Measurements from ENCODE around the gene CHKB. TPM values are rescaled to one million over a fixed set of nuclear protein-coding genes. Genes with fewer than 3 reads are reported as not detected.

CHKB gene
- total and polyA plus RNA-seq, 4 donors: 59.4 to 142 (median 74.9) TPM

GRCh38 chr22:50577697-50577986 is 5.0 kb downstream of the CHKB start:
- DNase-seq (no peak), ATAC-seq (ENCODE audit: insufficient read depth, low FRiP score) (no peak)
- 51 to 59% methylated on average over 16 to 23 of the region's 23 CpGs for WGBS, 2 donors
- Histone ChIP-seq H3K4me3 (no peak overlapping the region), H3K9ac (ENCODE audit: insufficient read depth in 1 of 2, low read length in 2 of 2) (no peak overlapping the region), H3K9me3 (ENCODE audit: control insufficient read depth in 4 of 4, insufficient read depth in 3 of 4, low read length in 3 of 4) (no peaks in the 10 kb centered on the region), H3K4me1 (ENCODE audit: control insufficient read depth in 5 of 5, insufficient read depth in 5 of 5, low read length in 5 of 5) (peaks cover 0 to 15% (median 5%) of the 10 kb centered on the region in 5 donors), H3K27me3 (ENCODE audit: control insufficient read depth in 3 of 3, insufficient read depth in 3 of 3, low read length in 2 of 3) (peaks cover 0 to 11% (median 2%) of the 10 kb centered on the region in 3 donors), H3K36me3 (ENCODE audit: control insufficient read depth in 4 of 4, insufficient read depth in 4 of 4, low read length in 4 of 4) (peaks cover 0 to 7% (median 0%) of the 10 kb centered on the region in 4 donors), H3K27ac (ENCODE audit: low read depth in 1 of 2, low read length in 1 of 2) (peak overlapping the region in 1 of 2 donors; percentile 90)
- no peak for TF ChIP-seq CTCF (IDR thresholded peaks at IDR 0.05; ENCODE audit: control extremely low read depth, extremely low read depth)

- Histone ChIP-seq H3K27ac (ENCODE audit: low read depth in 1 of 2, low read length in 1 of 2) (peak overlapping the region in 1 of 2 donors; percentile 90), H3K9ac (ENCODE audit: insufficient read depth in 1 of 2, low read length in 2 of 2) (no peak overlapping the region), H3K36me3 (ENCODE audit: control insufficient read depth in 4 of 4, insufficient read depth in 4 of 4, low read length in 4 of 4) (peaks cover 0 to 7% (median 0%) of the 10 kb centered on the region in 4 donors), H3K9me3 (ENCODE audit: control insufficient read depth in 4 of 4, insufficient read depth in 3 of 4, low read length in 3 of 4) (no peaks in the 10 kb centered on the region), H3K27me3 (ENCODE audit: control insufficient read depth in 3 of 3, insufficient read depth in 3 of 3, low read length in 2 of 3) (peaks cover 0 to 11% (median 2%) of the 10 kb centered on the region in 3 donors), H3K4me3 (no peak overlapping the region), H3K4me1 (ENCODE audit: control insufficient read depth in 5 of 5, insufficient read depth in 5 of 5, low read length in 5 of 5) (peaks cover 0 to 14% (median 5%) of the 10 kb centered on the region in 5 donors)
- WGBS, 2 donors: 70 to 76% methylated on average over 18 of the region's 18 CpGs
- TF ChIP-seq CTCF (IDR thresholded peaks at IDR 0.05; ENCODE audit: control extremely low read depth, extremely low read depth): no peak
- ATAC-seq (ENCODE audit: insufficient read depth, low FRiP score) (no peak), DNase-seq (no peak)
Observed at GRCh38 chr22:50576806-50577696, 5.6 kb downstream of the CHKB start.

- Histone ChIP-seq H3K4me3 (no peak overlapping the region), H3K9ac (ENCODE audit: insufficient read depth in 1 of 2, low read length in 2 of 2) (no peak overlapping the region), H3K9me3 (ENCODE audit: control insufficient read depth in 4 of 4, insufficient read depth in 3 of 4, low read length in 3 of 4) (no peaks in the 10 kb centered on the region), H3K36me3 (ENCODE audit: control insufficient read depth in 4 of 4, insufficient read depth in 4 of 4, low read length in 4 of 4) (peaks cover 0 to 11% (median 0%) of the 10 kb centered on the region in 4 donors), H3K27me3 (ENCODE audit: control insufficient read depth in 3 of 3, insufficient read depth in 3 of 3, low read length in 2 of 3) (peaks cover 0 to 11% (median 2%) of the 10 kb centered on the region in 3 donors), H3K4me1 (ENCODE audit: control insufficient read depth in 5 of 5, insufficient read depth in 5 of 5, low read length in 5 of 5) (peaks cover 0 to 8% (median 0%) of the 10 kb centered on the region in 5 donors), H3K27ac (ENCODE audit: low read depth in 1 of 2, low read length in 1 of 2) (no peak overlapping the region)
- TF ChIP-seq CTCF (IDR thresholded peaks at IDR 0.05; ENCODE audit: control extremely low read depth, extremely low read depth): no peak
- 68 to 78% methylated on average over 5 of the region's 5 CpGs for WGBS, 2 donors
- DNase-seq (peak in 2 of 3 donors; percentile 26 to 34), ATAC-seq (ENCODE audit: insufficient read depth, low FRiP score) (no peak)
Observed at GRCh38 chr22:50576070-50576469, 6.6 kb downstream of the CHKB start.

Data from lung (tissue), 12 donors.